OCI-LY7 (cell line): ENCODE data around the gene CDCP1. TPM values are rescaled to one million over a fixed set of nuclear protein-coding genes. Genes with fewer than 3 reads are reported as not detected.

ENCODE experiments used
- BruUV-seq: library from RNA; stranded (reverse); fragments of 400-500 nt; replicated peaks from 2 replicates; lab custom pipeline; 2021; lab: Mats Ljungman, UMichigan
- CTCF ChIA-PET: fragments of 300-600 bp; sonication (Branson Sonifier 250); formaldehyde crosslinking; loops from one replicate; lab custom pipeline; 2022; ENCODE audit warnings: antibody characterized with exemption; ENCODE audit not compliant: unreplicated experiment; lab: Charles Lee
- POLR2A ChIA-PET: fragments of 300-600 bp; sonication (Branson Sonifier 250); formaldehyde crosslinking; loops from one replicate; lab custom pipeline; 2022; ENCODE audit warnings: antibody characterized with exemption; lab: Charles Lee
- DNase-seq: peaks from one replicate; pipeline ENCODE4 v3.0.0-alpha.2; 2015; ENCODE audit warnings: low spot score
- H2AFZ ChIP-seq: fragments of 200-600 bp; sonication (generic), shearing (Covaris generic); 2 replicates; pipeline ENCODE4 v1.6.1; 2014; ENCODE audit warnings: mild to moderate bottlenecking, antibody characterized with exemption, low read length, moderate library complexity
- H3K27ac ChIP-seq: fragments of 200-600 bp; sonication (generic); 2 replicates; pipeline ENCODE4 v1.5.1; 2014; ENCODE audit warnings: mixed run types, low read depth, mild to moderate bottlenecking, moderate library complexity, low read length, inconsistent platforms; ENCODE audit not compliant: poor library complexity, severe bottlenecking
- H3K36me3 ChIP-seq: fragments of 200-600 bp; sonication (generic); 2 replicates; pipeline ENCODE4 v1.6.1; 2014; ENCODE audit warnings: mild to moderate bottlenecking, antibody characterized with exemption, low read length, moderate library complexity, mixed read lengths; ENCODE audit not compliant: insufficient read depth
- H3K4me1 ChIP-seq: fragments of 200-600 bp; sonication (generic); 2 replicates; pipeline ENCODE4 v1.5.1; 2014; ENCODE audit warnings: mild to moderate bottlenecking, low read length; ENCODE audit not compliant: insufficient read depth, poor library complexity, severe bottlenecking
- H3K4me2 ChIP-seq: fragments of 200-600 bp; sonication (generic); 2 replicates; pipeline ENCODE4 v1.6.1; 2014; ENCODE audit warnings: mild to moderate bottlenecking, low read length
- H3K4me3 ChIP-seq: fragments of 200-600 bp; sonication (generic); 2 replicates; pipeline ENCODE4 v1.5.1; 2014; ENCODE audit warnings: mild to moderate bottlenecking, low read depth, low read length; ENCODE audit not compliant: poor library complexity, severe bottlenecking
- H3K79me2 ChIP-seq: fragments of 200-600 bp; sonication (generic); 2 replicates; pipeline ENCODE4 v1.6.1; 2016; ENCODE audit warnings: low read depth, mild to moderate bottlenecking, low read length, moderate library complexity, mixed read lengths; ENCODE audit not compliant: insufficient read depth
- H3K9me2 ChIP-seq: fragments of 200-600 bp; sonication (generic); 2 replicates; pipeline ENCODE4 v1.6.1; 2016; ENCODE audit warnings: mild to moderate bottlenecking, low read length, mixed read lengths; ENCODE audit not compliant: insufficient read depth
- H3K9me3 ChIP-seq: fragments of 200-600 bp; sonication (generic); 2 replicates; pipeline ENCODE4 v1.6.1; 2014; ENCODE audit warnings: mild to moderate bottlenecking, mixed run types, low read length, mixed read lengths
- H4K20me1 ChIP-seq: fragments of 200-600 bp; sonication (generic); 2 replicates; pipeline ENCODE4 v1.6.1; 2014; ENCODE audit warnings: mild to moderate bottlenecking, antibody characterized with exemption, low read length, moderate library complexity, mixed read lengths; ENCODE audit not compliant: insufficient read depth
- CTCF ChIP-seq: fragments of 200-600 bp; sonication (generic); conservative IDR thresholded peaks from 2 replicates; pipeline ENCODE4 v1.5.1; 2014; ENCODE audit warnings: mild to moderate bottlenecking, antibody characterized with exemption, low read length, moderate library complexity, mixed read lengths
- EZH2phosphoT487 ChIP-seq: fragments of 200-600 bp; sonication (generic); IDR thresholded peaks from 2 replicates; pipeline ENCODE4 v1.6.1; 2018; ENCODE audit warnings: low read depth, borderline replicate concordance, mild to moderate bottlenecking, mixed run types, antibody characterized with exemption, low read length, moderate library complexity, mixed read lengths
- intact Hi-C: fragments of 100-400 bp; cut with micrococcal nuclease; formaldehyde crosslinking; loops from one replicate; pipeline ENCODE4 v1.10.0; 2022; ENCODE audit not compliant: unreplicated experiment
- total RNA-seq, 2 experiments: library from RNA; depleted of rRNA in 1 of 2; stranded (reverse); fragments of >200 nt in 1 of 2; shearing (Covaris generic) in 1 of 2; gene quantifications; 2 replicates each; pipeline ENCODE4 v1.2.3, GENCODE V29; 2014 to 2022

Gene CDCP1
- total RNA-seq, 2 experiments from 2014 or later: not detected

GRCh38 chr3:45060165-45060892 lies 85.8 kb downstream of the CDCP1 start:
- DNase-seq: no peak
- Histone ChIP-seq H3K4me2 (no peak overlapping the region), H4K20me1 (no peaks in the 10 kb centered on the region), H3K4me3 (no peak overlapping the region), H3K9me3 (no peaks in the 10 kb centered on the region), H3K4me1 (no peaks in the 10 kb centered on the region), H3K27ac (no peak overlapping the region), H3K9me2 (no peaks in the 10 kb centered on the region), H3K79me2 (no peaks in the 10 kb centered on the region), H3K36me3 (no peaks in the 10 kb centered on the region), H2AFZ (no peak overlapping the region)
- CTCF ChIA-PET: no interaction called here
- POLR2A ChIA-PET: interaction anchor here (0.6 kb wide), 1 partner anchor 56 kb away, joined by 3 read pairs; no protein-coding TSS in a partner anchor
- intact Hi-C loops: no loop called here
- TF ChIP-seq EZH2phosphoT487 (no peak), CTCF (no peak)
- no TSS peak for BruUV-seq

GRCh38 chr3:45059132-45059531 lies 87.0 kb downstream of the CDCP1 start:
- BruUV-seq: no TSS peak
- ChIA-PET CTCF (no interaction called here), POLR2A (interaction anchor here (0.7 kb wide), 1 partner anchor 1088 kb away, joined by 3 read pairs; no protein-coding TSS in a partner anchor)
- Histone ChIP-seq H3K79me2 (no peaks in the 10 kb centered on the region), H3K4me3 (no peak overlapping the region), H3K27ac (no peak overlapping the region), H3K4me2 (no peak overlapping the region), H2AFZ (no peak overlapping the region), H3K9me3 (no peaks in the 10 kb centered on the region), H3K36me3 (no peaks in the 10 kb centered on the region), H3K9me2 (no peaks in the 10 kb centered on the region), H4K20me1 (no peaks in the 10 kb centered on the region), H3K4me1 (no peaks in the 10 kb centered on the region)
- intact Hi-C loops: no loop called here
- no peak for DNase-seq
- TF ChIP-seq EZH2phosphoT487: no peak
- TF ChIP-seq CTCF: no peak

GRCh38 chr3:45057557-45057956 lies 88.6 kb downstream of the CDCP1 start:
- Histone ChIP-seq H3K4me3 (no peak overlapping the region), H4K20me1 (no peaks in the 10 kb centered on the region), H3K9me3 (no peaks in the 10 kb centered on the region), H3K36me3 (no peaks in the 10 kb centered on the region), H3K4me2 (no peak overlapping the region), H3K27ac (no peak overlapping the region), H3K4me1 (no peaks in the 10 kb centered on the region), H3K79me2 (no peaks in the 10 kb centered on the region), H3K9me2 (no peaks in the 10 kb centered on the region), H2AFZ (no peak overlapping the region)
- TF ChIP-seq EZH2phosphoT487 (no peak), CTCF (no peak)
- no peak for DNase-seq
- ChIA-PET CTCF (no interaction called here), POLR2A (interaction anchor here (0.6 kb wide), 1 partner anchor 60 kb away, joined by 3 read pairs; no protein-coding TSS in a partner anchor)
- intact Hi-C loops: no loop called here
- BruUV-seq: no TSS peak
